Caco-2 (cell line): ENCODE results near the gene IL1RAPL2. TPM values are rescaled to one million over a fixed set of nuclear protein-coding genes. Genes with fewer than 3 reads are reported as not detected.

Experiments
- BruUV-seq: library from RNA; stranded (reverse); fragments of 400-500 nt; replicated peaks from 2 replicates; lab custom pipeline; 2021; lab: Mats Ljungman, UMichigan
- CTCF ChIA-PET: fragments of 300-600 bp; sonication (Branson Sonifier 250); formaldehyde crosslinking; loops from one replicate; lab custom pipeline; 2022; ENCODE audit warnings: antibody characterized with exemption; lab: Charles Lee
- POLR2A ChIA-PET: fragments of 300-600 bp; sonication (Branson Sonifier 250); formaldehyde crosslinking; loops from one replicate; lab custom pipeline; 2022; ENCODE audit warnings: antibody characterized with exemption; lab: Charles Lee
- DNase-seq, 2 experiments: peaks; one replicate each; pipeline versions ENCODE4 v3.0.0 to v3.0.0-alpha.2; 2020 to 2022
- H3K27me3 ChIP-seq: replicated peaks from 2 replicates; pipeline ENCODE4 v1.6.0; 2011; ENCODE audit warnings: low read length; ENCODE audit not compliant: control insufficient read depth, insufficient read depth
- H3K36me3 ChIP-seq: 2 replicates; pipeline ENCODE4 v1.5.1; 2011; ENCODE audit warnings: low read length; ENCODE audit not compliant: control insufficient read depth, insufficient read depth
- H3K4me1 ChIP-seq: fragments of 250-450 bp; sonication (Bioruptor Pico); 2 replicates; pipeline ENCODE4 v1.5.1; 2020; ENCODE audit warnings: mild to moderate bottlenecking
- H3K4me3 ChIP-seq: 2 replicates; pipeline ENCODE4 v1.5.1; 2011; ENCODE audit warnings: low read depth, mild to moderate bottlenecking, control low read depth, low read length
- H3K9me3 ChIP-seq: fragments of 250-450 bp; sonication (Bioruptor Pico); 2 replicates; pipeline ENCODE4 v1.5.1; 2020; ENCODE audit warnings: mild to moderate bottlenecking, moderate library complexity
- H3K27ac Mint-ChIP-seq: one replicate; pipeline ENCODE4 v1.8.0; 2022; ENCODE audit warnings: mixed read lengths; ENCODE audit not compliant: unreplicated experiment
- H3K27me3 Mint-ChIP-seq: one replicate; pipeline ENCODE4 v1.8.0; 2022; ENCODE audit warnings: mixed read lengths; ENCODE audit not compliant: insufficient read depth, unreplicated experiment
- H3K36me3 Mint-ChIP-seq: one replicate; pipeline ENCODE4 v1.8.0; 2022; ENCODE audit warnings: mild to moderate bottlenecking, mixed read lengths; ENCODE audit not compliant: insufficient read depth, unreplicated experiment
- H3K4me1 Mint-ChIP-seq: one replicate; pipeline ENCODE4 v1.8.0; 2022; ENCODE audit warnings: low read depth, mixed read lengths; ENCODE audit not compliant: unreplicated experiment
- H3K4me3 Mint-ChIP-seq: one replicate; pipeline ENCODE4 v1.8.0; 2022; ENCODE audit warnings: mild to moderate bottlenecking, moderate library complexity, mixed read lengths; ENCODE audit not compliant: unreplicated experiment
- H3K9me3 Mint-ChIP-seq: one replicate; pipeline ENCODE4 v1.8.0; 2022; ENCODE audit warnings: mixed read lengths; ENCODE audit not compliant: unreplicated experiment
- intact Hi-C: fragments of 100-400 bp; cut with micrococcal nuclease; formaldehyde crosslinking; loops from one replicate; pipeline ENCODE4 v1.10.0; 2022; ENCODE audit not compliant: unreplicated experiment
- total RNA-seq: library from RNA; stranded (reverse); gene quantifications from 2 replicates; pipeline ENCODE4 v1.2.3, GENCODE V29; 2022
- TF ChIP-seq, protein P1 (sequence below), 2 experiments: fragments of 200-600 bp in 1 of 2; IDR thresholded peaks; 1 replicate in 1 of 2; 2 replicates in 1 of 2; pipeline versions ENCODE4 v1.5.1 to v1.8.0; 2011 to 2022; ENCODE audit warnings: antibody characterized with exemption in 1 of 2, control low read depth in 1 of 2, inconsistent platforms in 1 of 2, low read depth in 1 of 2, low read length in 1 of 2, mild to moderate bottlenecking in 1 of 2, moderate library complexity in 1 of 2; ENCODE audit not compliant: insufficient read depth in 1 of 2, severe bottlenecking in 1 of 2, unreplicated experiment in 1 of 2

Gene IL1RAPL2
- total RNA-seq, 1 experiment from 2014 or later, result not detected

DNA sequence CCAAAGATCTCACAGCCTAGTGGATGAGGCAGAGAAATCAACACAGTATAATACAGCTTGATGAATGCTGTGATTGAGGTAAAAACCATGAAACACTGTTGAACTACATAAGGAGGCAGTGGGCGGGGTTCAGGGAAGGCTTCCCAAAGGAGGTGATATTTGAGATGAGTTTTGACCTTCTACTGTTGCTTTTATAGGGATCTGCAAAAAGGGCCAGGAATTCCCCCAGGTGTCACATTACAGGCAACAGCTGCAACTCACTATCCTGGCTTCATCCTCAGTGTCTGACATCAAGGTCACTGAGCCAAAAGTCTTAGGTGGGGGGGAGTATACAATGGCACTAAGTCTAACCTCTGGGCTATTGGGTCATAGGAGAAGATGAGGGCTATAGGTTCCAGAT is 1070.7 kb downstream of the IL1RAPL2 start:
- no peaks in the 10 kb centered on the region for H3K9me3 Mint-ChIP-seq

DNA sequence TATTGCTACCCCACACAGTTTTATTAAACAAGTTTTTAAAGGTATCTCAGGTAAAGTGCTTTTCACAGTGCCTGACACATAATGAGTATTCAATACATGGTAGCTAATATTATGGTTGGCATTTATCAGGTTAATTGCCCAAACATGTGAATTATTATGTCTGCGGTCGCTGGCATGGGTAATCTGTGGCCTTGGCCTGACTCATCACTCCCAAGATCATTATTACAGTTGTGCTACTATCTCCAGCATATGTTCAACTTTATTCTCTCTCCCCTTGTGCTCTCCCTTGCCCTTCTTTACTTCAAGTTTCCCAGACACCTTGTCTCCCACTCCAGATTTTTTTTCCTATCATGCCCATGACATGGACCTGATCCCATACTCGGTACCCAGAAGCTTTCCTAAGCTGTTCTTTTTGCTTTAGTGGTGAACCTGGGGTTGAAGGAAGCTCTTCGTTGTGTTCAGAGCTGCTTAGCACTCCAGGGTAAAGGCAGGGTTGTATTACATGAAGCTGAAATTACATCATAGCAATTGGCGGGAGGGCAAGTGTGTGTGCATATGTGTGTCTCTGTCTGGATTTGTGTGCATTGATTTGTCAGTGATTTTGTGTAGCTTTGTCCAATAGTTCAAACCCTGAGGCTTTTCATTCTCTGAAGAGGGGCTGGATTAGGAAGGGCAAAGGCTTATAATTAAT is 1079.8 kb downstream of the IL1RAPL2 start:
- Mint-ChIP-seq H3K36me3 (no peaks in the 10 kb centered on the region), H3K9me3 (no peaks in the 10 kb centered on the region), H3K27ac (no peak overlapping the region), H3K4me3 (no peak overlapping the region), H3K27me3 (peaks cover 3% of the 10 kb centered on the region), H3K4me1 (no peaks in the 10 kb centered on the region)
- no peaks in the 10 kb centered on the region for H3K27me3 ChIP-seq
- no peaks in the 10 kb centered on the region for H3K9me3 ChIP-seq
- H3K4me3 ChIP-seq, result no peak overlapping the region
- no peaks in the 10 kb centered on the region for H3K36me3 ChIP-seq
- TF ChIP-seq, protein P1, sequence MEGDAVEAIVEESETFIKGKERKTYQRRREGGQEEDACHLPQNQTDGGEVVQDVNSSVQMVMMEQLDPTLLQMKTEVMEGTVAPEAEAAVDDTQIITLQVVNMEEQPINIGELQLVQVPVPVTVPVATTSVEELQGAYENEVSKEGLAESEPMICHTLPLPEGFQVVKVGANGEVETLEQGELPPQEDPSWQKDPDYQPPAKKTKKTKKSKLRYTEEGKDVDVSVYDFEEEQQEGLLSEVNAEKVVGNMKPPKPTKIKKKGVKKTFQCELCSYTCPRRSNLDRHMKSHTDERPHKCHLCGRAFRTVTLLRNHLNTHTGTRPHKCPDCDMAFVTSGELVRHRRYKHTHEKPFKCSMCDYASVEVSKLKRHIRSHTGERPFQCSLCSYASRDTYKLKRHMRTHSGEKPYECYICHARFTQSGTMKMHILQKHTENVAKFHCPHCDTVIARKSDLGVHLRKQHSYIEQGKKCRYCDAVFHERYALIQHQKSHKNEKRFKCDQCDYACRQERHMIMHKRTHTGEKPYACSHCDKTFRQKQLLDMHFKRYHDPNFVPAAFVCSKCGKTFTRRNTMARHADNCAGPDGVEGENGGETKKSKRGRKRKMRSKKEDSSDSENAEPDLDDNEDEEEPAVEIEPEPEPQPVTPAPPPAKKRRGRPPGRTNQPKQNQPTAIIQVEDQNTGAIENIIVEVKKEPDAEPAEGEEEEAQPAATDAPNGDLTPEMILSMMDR (IDR thresholded peaks at IDR 0.05; ENCODE audit: insufficient read depth in 1 of 2, low read depth in 1 of 2, low read length in 1 of 2, severe bottlenecking in 1 of 2, unreplicated experiment in 1 of 2), result no peak
- no TSS peak for BruUV-seq
- intact Hi-C loops, result no loop called here
- ChIA-PET POLR2A (no interaction called here), CTCF (no interaction called here)
- H3K4me1 ChIP-seq, result no peaks in the 10 kb centered on the region
- DNase-seq, result no peak

More for the DNA sequence above, 1070.7 kb downstream of the IL1RAPL2 start:
- H3K27ac Mint-ChIP-seq, result no peak overlapping the region
- Histone ChIP-seq H3K9me3 (no peaks in the 10 kb centered on the region), H3K4me3 (no peak overlapping the region), H3K4me1 (no peaks in the 10 kb centered on the region), H3K27me3 (no peaks in the 10 kb centered on the region), H3K36me3 (no peaks in the 10 kb centered on the region)
- no peak for DNase-seq
- peaks cover 2% of the 10 kb centered on the region for H3K27me3 Mint-ChIP-seq
- POLR2A ChIA-PET, result no interaction called here
- BruUV-seq, result no TSS peak
- H3K36me3 Mint-ChIP-seq, result no peaks in the 10 kb centered on the region
- peaks cover 7% of the 10 kb centered on the region for H3K4me1 Mint-ChIP-seq
- TF ChIP-seq, protein P1 (IDR thresholded peaks at IDR 0.05; ENCODE audit: insufficient read depth in 1 of 2, low read depth in 1 of 2, low read length in 1 of 2, severe bottlenecking in 1 of 2, unreplicated experiment in 1 of 2), result no peak
- CTCF ChIA-PET, result no interaction called here
- intact Hi-C loops, result no loop called here
- H3K4me3 Mint-ChIP-seq, result no peak overlapping the region

- H3K4me3 ChIP-seq, result no peak overlapping the region
- ChIA-PET POLR2A (no interaction called here), CTCF (no interaction called here)
- H3K27ac Mint-ChIP-seq, result no peak overlapping the region
- no peak overlapping the region for H3K4me3 Mint-ChIP-seq
- no TSS peak for BruUV-seq
- H3K4me1 Mint-ChIP-seq, result no peaks in the 10 kb centered on the region
- intact Hi-C loops, result no loop called here
- DNase-seq, result no peak
- H3K27me3 Mint-ChIP-seq, result peaks cover 3% of the 10 kb centered on the region
- no peaks in the 10 kb centered on the region for H3K36me3 ChIP-seq
- no peaks in the 10 kb centered on the region for H3K36me3 Mint-ChIP-seq
- TF ChIP-seq, protein P1 (IDR thresholded peaks at IDR 0.05; ENCODE audit: insufficient read depth in 1 of 2, low read depth in 1 of 2, low read length in 1 of 2, severe bottlenecking in 1 of 2, unreplicated experiment in 1 of 2), result no peak
- no peaks in the 10 kb centered on the region for H3K27me3 ChIP-seq
- H3K9me3 Mint-ChIP-seq, result no peaks in the 10 kb centered on the region
- no peaks in the 10 kb centered on the region for H3K9me3 ChIP-seq
- H3K4me1 ChIP-seq, result no peaks in the 10 kb centered on the region
Observed at GRCh38 chrX:105646592-105647372, 1080.8 kb downstream of the IL1RAPL2 start.
